OCI-LY7 (cell line): ENCODE measurements around the gene HCK. TPM values are rescaled to one million over a fixed set of nuclear protein-coding genes. Genes with fewer than 3 reads are reported as not detected.

Experiments used
- BruUV-seq: library from RNA; stranded (reverse); fragments of 400-500 nt; replicated peaks from 2 replicates; lab custom pipeline; 2021; lab: Mats Ljungman, UMichigan
- CTCF ChIA-PET: fragments of 300-600 bp; sonication (Branson Sonifier 250); formaldehyde crosslinking; loops from one replicate; lab custom pipeline; 2022; ENCODE audit warnings: antibody characterized with exemption; ENCODE audit not compliant: unreplicated experiment; lab: Charles Lee
- POLR2A ChIA-PET: fragments of 300-600 bp; sonication (Branson Sonifier 250); formaldehyde crosslinking; loops from one replicate; lab custom pipeline; 2022; ENCODE audit warnings: antibody characterized with exemption; lab: Charles Lee
- DNase-seq: peaks from one replicate; pipeline ENCODE4 v3.0.0-alpha.2; 2015; ENCODE audit warnings: low spot score
- H2AFZ ChIP-seq: fragments of 200-600 bp; sonication (generic), shearing (Covaris generic); 2 replicates; pipeline ENCODE4 v1.6.1; 2014; ENCODE audit warnings: mild to moderate bottlenecking, antibody characterized with exemption, low read length, moderate library complexity
- H3K27ac ChIP-seq: fragments of 200-600 bp; sonication (generic); 2 replicates; pipeline ENCODE4 v1.5.1; 2014; ENCODE audit warnings: mixed run types, low read depth, mild to moderate bottlenecking, moderate library complexity, low read length, inconsistent platforms; ENCODE audit not compliant: poor library complexity, severe bottlenecking
- H3K36me3 ChIP-seq: fragments of 200-600 bp; sonication (generic); 2 replicates; pipeline ENCODE4 v1.6.1; 2014; ENCODE audit warnings: mild to moderate bottlenecking, antibody characterized with exemption, low read length, moderate library complexity, mixed read lengths; ENCODE audit not compliant: insufficient read depth
- H3K4me1 ChIP-seq: fragments of 200-600 bp; sonication (generic); 2 replicates; pipeline ENCODE4 v1.5.1; 2014; ENCODE audit warnings: mild to moderate bottlenecking, low read length; ENCODE audit not compliant: insufficient read depth, poor library complexity, severe bottlenecking
- H3K4me2 ChIP-seq: fragments of 200-600 bp; sonication (generic); 2 replicates; pipeline ENCODE4 v1.6.1; 2014; ENCODE audit warnings: mild to moderate bottlenecking, low read length
- H3K4me3 ChIP-seq: fragments of 200-600 bp; sonication (generic); 2 replicates; pipeline ENCODE4 v1.5.1; 2014; ENCODE audit warnings: mild to moderate bottlenecking, low read depth, low read length; ENCODE audit not compliant: poor library complexity, severe bottlenecking
- H3K79me2 ChIP-seq: fragments of 200-600 bp; sonication (generic); 2 replicates; pipeline ENCODE4 v1.6.1; 2016; ENCODE audit warnings: low read depth, mild to moderate bottlenecking, low read length, moderate library complexity, mixed read lengths; ENCODE audit not compliant: insufficient read depth
- H3K9me2 ChIP-seq: fragments of 200-600 bp; sonication (generic); 2 replicates; pipeline ENCODE4 v1.6.1; 2016; ENCODE audit warnings: mild to moderate bottlenecking, low read length, mixed read lengths; ENCODE audit not compliant: insufficient read depth
- H3K9me3 ChIP-seq: fragments of 200-600 bp; sonication (generic); 2 replicates; pipeline ENCODE4 v1.6.1; 2014; ENCODE audit warnings: mild to moderate bottlenecking, mixed run types, low read length, mixed read lengths
- H4K20me1 ChIP-seq: fragments of 200-600 bp; sonication (generic); 2 replicates; pipeline ENCODE4 v1.6.1; 2014; ENCODE audit warnings: mild to moderate bottlenecking, antibody characterized with exemption, low read length, moderate library complexity, mixed read lengths; ENCODE audit not compliant: insufficient read depth
- CTCF ChIP-seq: fragments of 200-600 bp; sonication (generic); conservative IDR thresholded peaks from 2 replicates; pipeline ENCODE4 v1.5.1; 2014; ENCODE audit warnings: mild to moderate bottlenecking, antibody characterized with exemption, low read length, moderate library complexity, mixed read lengths
- EZH2phosphoT487 ChIP-seq: fragments of 200-600 bp; sonication (generic); IDR thresholded peaks from 2 replicates; pipeline ENCODE4 v1.6.1; 2018; ENCODE audit warnings: low read depth, borderline replicate concordance, mild to moderate bottlenecking, mixed run types, antibody characterized with exemption, low read length, moderate library complexity, mixed read lengths
- intact Hi-C: fragments of 100-400 bp; cut with micrococcal nuclease; formaldehyde crosslinking; loops from one replicate; pipeline ENCODE4 v1.10.0; 2022; ENCODE audit not compliant: unreplicated experiment
- total RNA-seq, 2 experiments: library from RNA; depleted of rRNA in 1 of 2; stranded (reverse); fragments of >200 nt in 1 of 2; shearing (Covaris generic) in 1 of 2; gene quantifications; 2 replicates each; pipeline ENCODE4 v1.2.3, GENCODE V29; 2014 to 2022

The HCK gene
- total RNA-seq, 2 experiments from 2014 or later = 0.19 to 3.2 TPM

- no peaks in the 10 kb centered on the region for H3K4me1 ChIP-seq
- no peaks in the 10 kb centered on the region for H4K20me1 ChIP-seq
- ChIA-PET POLR2A (interaction anchor here (0.6 to 1.4 kb wide), 2 partner anchors 18 to 19 kb away, joined by 3 read pairs; no protein-coding TSS in a partner anchor), CTCF (no interaction called here)
- H2AFZ ChIP-seq = no peak overlapping the region
- no peak for TF ChIP-seq CTCF
- no peak for TF ChIP-seq EZH2phosphoT487
- intact Hi-C loops = no loop called here
- H3K9me2 ChIP-seq = no peaks in the 10 kb centered on the region
- BruUV-seq = no TSS peak
- no peaks in the 10 kb centered on the region for H3K79me2 ChIP-seq
- H3K27ac ChIP-seq = no peak overlapping the region
- DNase-seq = no peak
- no peak overlapping the region for H3K4me3 ChIP-seq
- H3K4me2 ChIP-seq = no peak overlapping the region
- no peaks in the 10 kb centered on the region for H3K36me3 ChIP-seq
- no peaks in the 10 kb centered on the region for H3K9me3 ChIP-seq
These were observed 1.6 kb downstream of the HCK start for GRCh38 chr20:32053648-32054047.

- Histone ChIP-seq H3K79me2 (no peaks in the 10 kb centered on the region), H3K4me3 (no peak overlapping the region), H3K9me3 (no peaks in the 10 kb centered on the region), H3K27ac (no peak overlapping the region), H3K9me2 (no peaks in the 10 kb centered on the region), H3K4me1 (no peaks in the 10 kb centered on the region), H2AFZ (no peak overlapping the region), H3K36me3 (no peaks in the 10 kb centered on the region), H4K20me1 (no peaks in the 10 kb centered on the region), H3K4me2 (no peak overlapping the region)
- no TSS peak for BruUV-seq
- no peak for DNase-seq
- POLR2A ChIA-PET = interaction anchor here (1.1 kb wide), 1 partner anchor 10 kb away, joined by 8 read pairs; no protein-coding TSS in a partner anchor
- TF ChIP-seq EZH2phosphoT487 (no peak), CTCF (no peak)
- intact Hi-C loops = loop anchor here (2.0 kb wide), 1 partner anchor 14 kb away; no protein-coding TSS in a partner anchor
- CTCF ChIA-PET = no interaction called here
These were observed 4.9 kb downstream of the HCK start for GRCh38 chr20:32056708-32057483.

GRCh38 chr20:32057656-32058184 is 5.7 kb downstream of the HCK start:
- Histone ChIP-seq H2AFZ (no peak overlapping the region), H3K27ac (no peak overlapping the region), H3K9me2 (no peaks in the 10 kb centered on the region), H3K79me2 (no peaks in the 10 kb centered on the region), H3K4me2 (no peak overlapping the region), H3K4me3 (no peak overlapping the region), H4K20me1 (no peaks in the 10 kb centered on the region), H3K9me3 (no peaks in the 10 kb centered on the region), H3K36me3 (no peaks in the 10 kb centered on the region), H3K4me1 (no peaks in the 10 kb centered on the region)
- intact Hi-C loops = loop anchor here (2.0 kb wide), 1 partner anchor 15 kb away; no protein-coding TSS in a partner anchor
- no peak for DNase-seq
- no TSS peak for BruUV-seq
- no peak for TF ChIP-seq EZH2phosphoT487
- no peak for TF ChIP-seq CTCF
- POLR2A ChIA-PET = interaction anchor here (0.7 to 1.1 kb wide), 2 partner anchors 9 to 11 kb away, joined by 3 to 8 read pairs; no protein-coding TSS in a partner anchor
- CTCF ChIA-PET = no interaction called here
